Esophagus muscularis mucosa (tissue), 4 donors: ENCODE results near the gene PHF3.

Source experiments
- EP300 ChIP-seq: sonication (generic); formaldehyde crosslinking; IDR thresholded peaks from one replicate; pipeline ENCODE4 v1.6.1; 2017; ENCODE audit warnings: antibody characterized with exemption
- POLR2A ChIP-seq: fragments of 450-650 bp; IDR thresholded peaks from one replicate; pipeline ENCODE4 v1.6.1; 2017; ENCODE audit warnings: antibody characterized with exemption, moderate library complexity, mild to moderate bottlenecking, low read depth
- POLR2AphosphoS5 ChIP-seq, 2 donors: sonication (generic); formaldehyde crosslinking; IDR thresholded peaks; one replicate each; pipeline ENCODE4 v1.6.1; 2017; ENCODE audit warnings: antibody characterized with exemption in 2 of 2
- TF ChIP-seq, protein P1 (sequence below), 3 experiments: fragments of 200-600 bp in 2 of 3; fragments of 450-650 bp in 1 of 3; sonication (generic) in 2 of 3; IDR thresholded peaks; one replicate each; pipeline ENCODE4 v1.5.1; 2017 to 2019; ENCODE audit warnings: antibody characterized with exemption in 3 of 3, mild to moderate bottlenecking in 2 of 3, moderate library complexity in 1 of 3

DNA sequence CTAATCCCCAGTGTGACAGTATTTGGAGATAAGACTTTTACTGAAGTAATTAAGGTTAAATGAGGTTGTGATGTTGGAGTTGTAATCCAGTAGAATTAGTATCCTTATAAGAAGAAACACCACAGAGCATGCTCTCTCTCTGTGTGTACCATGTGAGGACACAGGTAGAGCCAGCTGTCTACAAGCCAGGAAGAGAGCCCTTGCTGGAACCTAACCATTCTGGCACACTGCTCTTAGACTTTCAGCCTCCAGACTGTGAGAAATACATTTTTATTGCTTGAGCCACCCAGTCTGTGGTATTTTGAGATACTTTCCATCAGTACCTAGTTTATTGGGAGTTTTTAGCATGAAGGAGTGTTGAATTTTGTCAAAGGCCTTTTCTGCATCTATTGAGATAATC, 110.2 kb downstream of the PHF3 start:
- TF ChIP-seq, protein P1, sequence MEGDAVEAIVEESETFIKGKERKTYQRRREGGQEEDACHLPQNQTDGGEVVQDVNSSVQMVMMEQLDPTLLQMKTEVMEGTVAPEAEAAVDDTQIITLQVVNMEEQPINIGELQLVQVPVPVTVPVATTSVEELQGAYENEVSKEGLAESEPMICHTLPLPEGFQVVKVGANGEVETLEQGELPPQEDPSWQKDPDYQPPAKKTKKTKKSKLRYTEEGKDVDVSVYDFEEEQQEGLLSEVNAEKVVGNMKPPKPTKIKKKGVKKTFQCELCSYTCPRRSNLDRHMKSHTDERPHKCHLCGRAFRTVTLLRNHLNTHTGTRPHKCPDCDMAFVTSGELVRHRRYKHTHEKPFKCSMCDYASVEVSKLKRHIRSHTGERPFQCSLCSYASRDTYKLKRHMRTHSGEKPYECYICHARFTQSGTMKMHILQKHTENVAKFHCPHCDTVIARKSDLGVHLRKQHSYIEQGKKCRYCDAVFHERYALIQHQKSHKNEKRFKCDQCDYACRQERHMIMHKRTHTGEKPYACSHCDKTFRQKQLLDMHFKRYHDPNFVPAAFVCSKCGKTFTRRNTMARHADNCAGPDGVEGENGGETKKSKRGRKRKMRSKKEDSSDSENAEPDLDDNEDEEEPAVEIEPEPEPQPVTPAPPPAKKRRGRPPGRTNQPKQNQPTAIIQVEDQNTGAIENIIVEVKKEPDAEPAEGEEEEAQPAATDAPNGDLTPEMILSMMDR (IDR thresholded peaks at IDR 0.05): no peak
- no peak for TF ChIP-seq EP300
- no peak for TF ChIP-seq POLR2A
- TF ChIP-seq POLR2AphosphoS5 (IDR thresholded peaks at IDR 0.05): no peak
